ENCODE measurements around the gene RASGRF1.

DNA sequence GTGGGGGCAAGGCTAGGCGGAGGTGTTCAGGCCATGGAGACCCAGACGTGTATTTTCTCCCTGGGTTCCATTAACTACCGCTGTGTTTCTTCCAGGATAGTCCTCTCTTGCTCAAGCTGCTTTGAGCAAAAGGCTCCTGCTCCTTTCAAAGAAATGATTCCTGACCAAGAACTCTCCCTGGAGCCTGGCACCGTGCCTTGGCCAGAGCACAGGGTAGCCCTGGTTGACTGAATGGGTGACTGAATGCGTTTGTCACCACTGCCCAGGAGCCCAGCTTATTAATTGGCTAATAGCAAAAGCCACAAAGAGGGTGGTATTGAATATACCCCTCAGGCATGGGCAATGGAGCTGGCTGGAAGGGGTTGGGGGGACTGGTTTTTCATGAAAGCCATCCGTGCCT, 13.9 kb downstream of the RASGRF1 start:
- no peak for TF ChIP-seq POLR2A (IDR thresholded peaks at IDR 0.05)
- TF ChIP-seq, protein P1, sequence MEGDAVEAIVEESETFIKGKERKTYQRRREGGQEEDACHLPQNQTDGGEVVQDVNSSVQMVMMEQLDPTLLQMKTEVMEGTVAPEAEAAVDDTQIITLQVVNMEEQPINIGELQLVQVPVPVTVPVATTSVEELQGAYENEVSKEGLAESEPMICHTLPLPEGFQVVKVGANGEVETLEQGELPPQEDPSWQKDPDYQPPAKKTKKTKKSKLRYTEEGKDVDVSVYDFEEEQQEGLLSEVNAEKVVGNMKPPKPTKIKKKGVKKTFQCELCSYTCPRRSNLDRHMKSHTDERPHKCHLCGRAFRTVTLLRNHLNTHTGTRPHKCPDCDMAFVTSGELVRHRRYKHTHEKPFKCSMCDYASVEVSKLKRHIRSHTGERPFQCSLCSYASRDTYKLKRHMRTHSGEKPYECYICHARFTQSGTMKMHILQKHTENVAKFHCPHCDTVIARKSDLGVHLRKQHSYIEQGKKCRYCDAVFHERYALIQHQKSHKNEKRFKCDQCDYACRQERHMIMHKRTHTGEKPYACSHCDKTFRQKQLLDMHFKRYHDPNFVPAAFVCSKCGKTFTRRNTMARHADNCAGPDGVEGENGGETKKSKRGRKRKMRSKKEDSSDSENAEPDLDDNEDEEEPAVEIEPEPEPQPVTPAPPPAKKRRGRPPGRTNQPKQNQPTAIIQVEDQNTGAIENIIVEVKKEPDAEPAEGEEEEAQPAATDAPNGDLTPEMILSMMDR (IDR thresholded peaks at IDR 0.05 in 4 of 5, conservative IDR thresholded peaks at IDR 0.05 in 1 of 5): no peak
